ENCODE data around the gene ZNF655.

GRCh38 chr7:99561737-99562051, 3.3 kb downstream of the ZNF655 start:
- TF ChIP-seq, protein P1, sequence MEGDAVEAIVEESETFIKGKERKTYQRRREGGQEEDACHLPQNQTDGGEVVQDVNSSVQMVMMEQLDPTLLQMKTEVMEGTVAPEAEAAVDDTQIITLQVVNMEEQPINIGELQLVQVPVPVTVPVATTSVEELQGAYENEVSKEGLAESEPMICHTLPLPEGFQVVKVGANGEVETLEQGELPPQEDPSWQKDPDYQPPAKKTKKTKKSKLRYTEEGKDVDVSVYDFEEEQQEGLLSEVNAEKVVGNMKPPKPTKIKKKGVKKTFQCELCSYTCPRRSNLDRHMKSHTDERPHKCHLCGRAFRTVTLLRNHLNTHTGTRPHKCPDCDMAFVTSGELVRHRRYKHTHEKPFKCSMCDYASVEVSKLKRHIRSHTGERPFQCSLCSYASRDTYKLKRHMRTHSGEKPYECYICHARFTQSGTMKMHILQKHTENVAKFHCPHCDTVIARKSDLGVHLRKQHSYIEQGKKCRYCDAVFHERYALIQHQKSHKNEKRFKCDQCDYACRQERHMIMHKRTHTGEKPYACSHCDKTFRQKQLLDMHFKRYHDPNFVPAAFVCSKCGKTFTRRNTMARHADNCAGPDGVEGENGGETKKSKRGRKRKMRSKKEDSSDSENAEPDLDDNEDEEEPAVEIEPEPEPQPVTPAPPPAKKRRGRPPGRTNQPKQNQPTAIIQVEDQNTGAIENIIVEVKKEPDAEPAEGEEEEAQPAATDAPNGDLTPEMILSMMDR (IDR thresholded peaks at IDR 0.05; ENCODE audit: extremely low read depth in 1 of 2, insufficient read depth in 1 of 2, low read depth in 1 of 2, low read length in 2 of 2), result no peak
- TF ChIP-seq EZH2 (IDR thresholded peaks at IDR 0.05; ENCODE audit: borderline replicate concordance, low read depth, low read length, severe bottlenecking) (no peak), POLR2A (IDR thresholded peaks at IDR 0.05; ENCODE audit: low read depth, low read length) (no peak), POLR2AphosphoS5 (IDR thresholded peaks at IDR 0.05; ENCODE audit: insufficient read depth, low read depth, low read length) (no peak), MYC (IDR thresholded peaks at IDR 0.05; ENCODE audit: low read depth, low read length) (no peak), GATA2 (IDR thresholded peaks at IDR 0.05; ENCODE audit: insufficient read depth, insufficient read length, low read depth, low read length) (no peak), JUN (IDR thresholded peaks at IDR 0.05; ENCODE audit: borderline replicate concordance, insufficient read depth, insufficient read length, low read depth) (no peak)
- TF ChIP-seq, protein P2, sequence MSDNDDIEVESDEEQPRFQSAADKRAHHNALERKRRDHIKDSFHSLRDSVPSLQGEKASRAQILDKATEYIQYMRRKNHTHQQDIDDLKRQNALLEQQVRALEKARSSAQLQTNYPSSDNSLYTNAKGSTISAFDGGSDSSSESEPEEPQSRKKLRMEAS (IDR thresholded peaks at IDR 0.05; ENCODE audit: insufficient read depth, insufficient read length), result no peak

Measured in endothelial cell of umbilical vein (primary cell).